Measurements from ENCODE around the gene YLPM1.

GRCh38 chr14:74800780-74801179 lies 37.7 kb downstream of the YLPM1 start:
- TF ChIP-seq CTCF (IDR thresholded peaks at IDR 0.05) = no peak
- no peak for TF ChIP-seq POLR2A (IDR thresholded peaks at IDR 0.05)
